CD4-positive, CD25-positive, alpha-beta regulatory T cell (primary cell): ENCODE measurements around the gene EMC10. TPM values are rescaled to one million over a fixed set of nuclear protein-coding genes. Genes with fewer than 3 reads are reported as not detected.

Experiments
- ATAC-seq, 2 donors: fragments of 150-1000 bp; cut with Tn5 transposase; one replicate each; pipeline ENCODE4 v1.10.0; 2021; ENCODE audit warnings: low read depth in 2 of 2, moderate number of reproducible peaks in 2 of 2, moderate library complexity in 1 of 2
- DNase-seq, 3 donors: peaks; one replicate each; pipeline versions ENCODE4 v3.0.0 to v3.0.0-alpha.2; 2012 to 2022; ENCODE audit warnings: mixed read lengths in 1 of 3
- H3K27ac ChIP-seq: one replicate; pipeline ENCODE4 v1.7.0; 2013; ENCODE audit warnings: mild to moderate bottlenecking, low read length; ENCODE audit not compliant: insufficient read depth, poor library complexity, severe bottlenecking
- H3K27me3 ChIP-seq: one replicate; pipeline ENCODE4 v1.7.0; 2013; ENCODE audit warnings: low read length; ENCODE audit not compliant: control insufficient read depth, insufficient read depth
- H3K36me3 ChIP-seq: one replicate; pipeline ENCODE4 v1.7.0; 2013; ENCODE audit warnings: mild to moderate bottlenecking, low read length, moderate library complexity; ENCODE audit not compliant: control insufficient read depth, insufficient read depth
- H3K4me1 ChIP-seq: 2 replicates; pipeline ENCODE4 v1.7.0; 2013; ENCODE audit warnings: mild to moderate bottlenecking, low read length; ENCODE audit not compliant: insufficient read depth, control insufficient read depth, poor library complexity, severe bottlenecking
- H3K4me3 ChIP-seq: one replicate; pipeline ENCODE4 v1.7.0; 2013; ENCODE audit warnings: low read depth, mild to moderate bottlenecking, low read length, moderate library complexity
- H3K9me3 ChIP-seq, 2 experiments: 1 replicate in 1 of 2; 2 replicates in 1 of 2; pipeline ENCODE4 v1.7.0; 2013; ENCODE audit warnings: low read length in 2 of 2, mild to moderate bottlenecking in 1 of 2, moderate library complexity in 1 of 2; ENCODE audit not compliant: control insufficient read depth in 2 of 2
- H3K27ac Mint-ChIP-seq, 3 donors: one replicate each; pipeline ENCODE4 v1.8.0; 2020 to 2022; ENCODE audit warnings: mild to moderate bottlenecking in 3 of 3, mixed read lengths in 3 of 3, moderate library complexity in 2 of 3
- H3K27me3 Mint-ChIP-seq: one replicate; pipeline ENCODE4 v1.8.0; 2022; ENCODE audit warnings: mild to moderate bottlenecking, mixed read lengths
- H3K36me3 Mint-ChIP-seq: one replicate; pipeline ENCODE4 v1.8.0; 2020; ENCODE audit warnings: mixed read lengths
- H3K4me1 Mint-ChIP-seq, 4 donors: one replicate each; pipeline ENCODE4 v1.8.0; 2020 to 2022; ENCODE audit warnings: mixed read lengths in 4 of 4, mild to moderate bottlenecking in 1 of 4
- H3K4me3 Mint-ChIP-seq, 4 donors: one replicate each; pipeline ENCODE4 v1.8.0; 2020 to 2022; ENCODE audit warnings: mild to moderate bottlenecking in 4 of 4, mixed read lengths in 4 of 4, moderate library complexity in 3 of 4
- H3K9me3 Mint-ChIP-seq, 7 donors: one replicate each; pipeline ENCODE4 v1.8.0; 2020 to 2022; ENCODE audit warnings: mixed read lengths in 7 of 7, mild to moderate bottlenecking in 3 of 7, moderate library complexity in 2 of 7
- polyA plus RNA-seq, 4 donors: library from polyadenylated mRNA; unstranded; fragments of 300-500 nt; fragmentation: Illumina TruSeq; gene quantifications; one replicate each; pipeline ENCODE4 v1.2.3, GENCODE V29; 2021
- total RNA-seq: library from RNA; stranded (reverse); gene quantifications from one replicate; pipeline ENCODE4 v1.2.3, GENCODE V29; 2022

The EMC10 gene
- total and polyA plus RNA-seq, 5 donors from 2014 or later: 8.0 to 83.7 (median 9.9) TPM

DNA sequence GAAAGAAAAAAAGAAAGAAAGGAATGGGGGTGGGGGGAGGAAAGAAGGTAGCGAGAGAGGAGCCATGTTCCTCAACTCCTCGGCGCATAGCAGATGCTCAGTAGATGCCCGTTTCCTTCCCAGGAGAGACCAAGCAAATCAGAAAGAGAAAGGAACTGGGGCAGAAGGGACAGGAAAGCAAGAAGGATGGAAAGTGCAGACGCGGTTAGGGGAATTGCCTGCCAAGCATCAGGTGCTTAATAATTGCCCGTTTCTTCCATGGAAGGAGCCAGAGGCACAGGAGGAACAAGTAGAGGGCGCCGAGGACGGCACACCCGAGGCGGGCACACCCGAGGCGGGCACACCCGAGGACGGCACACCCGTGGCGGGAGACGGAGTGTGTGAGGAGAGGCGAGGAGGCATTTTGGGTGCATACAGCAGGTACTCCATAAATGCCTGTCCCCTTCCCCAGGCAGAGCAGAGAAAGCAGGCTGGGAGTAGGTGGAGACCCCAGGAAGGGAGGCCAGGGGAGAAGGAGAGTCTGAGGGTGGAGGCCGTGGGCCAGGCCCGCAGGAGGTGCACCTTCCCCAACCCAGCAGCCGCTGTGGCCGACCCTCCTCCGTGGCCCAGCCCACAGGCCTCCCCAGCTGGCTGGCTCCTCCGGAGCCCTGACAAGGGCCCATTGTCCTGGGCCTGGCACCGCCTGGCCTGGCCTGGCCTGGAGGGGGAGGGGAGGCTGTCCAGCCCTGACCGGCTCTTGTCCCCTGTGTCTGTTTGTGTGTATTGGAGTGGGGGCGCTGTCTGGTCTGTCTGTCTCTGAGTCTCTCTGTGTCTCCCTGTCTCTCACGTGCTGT lies 20.1 kb downstream of the EMC10 start:
- ATAC-seq (no peak), DNase-seq (no peak)
- no peaks in the 10 kb centered on the region for H3K27me3 Mint-ChIP-seq
- Histone ChIP-seq H3K9me3 (no peaks in the 10 kb centered on the region), H3K4me1 (peaks cover 11% of the 10 kb centered on the region), H3K4me3 (no peak overlapping the region), H3K27me3 (no peaks in the 10 kb centered on the region), H3K27ac (no peak overlapping the region), H3K36me3 (no peaks in the 10 kb centered on the region)
- H3K36me3 Mint-ChIP-seq: peaks cover 5% of the 10 kb centered on the region
- peaks cover 0 to 2% (median 0%) of the 10 kb centered on the region in 7 donors for H3K9me3 Mint-ChIP-seq
- no peak overlapping the region for H3K27ac Mint-ChIP-seq
- peaks cover 0 to 13% (median 5%) of the 10 kb centered on the region in 4 donors for H3K4me1 Mint-ChIP-seq
- no peak overlapping the region for H3K4me3 Mint-ChIP-seq

DNA sequence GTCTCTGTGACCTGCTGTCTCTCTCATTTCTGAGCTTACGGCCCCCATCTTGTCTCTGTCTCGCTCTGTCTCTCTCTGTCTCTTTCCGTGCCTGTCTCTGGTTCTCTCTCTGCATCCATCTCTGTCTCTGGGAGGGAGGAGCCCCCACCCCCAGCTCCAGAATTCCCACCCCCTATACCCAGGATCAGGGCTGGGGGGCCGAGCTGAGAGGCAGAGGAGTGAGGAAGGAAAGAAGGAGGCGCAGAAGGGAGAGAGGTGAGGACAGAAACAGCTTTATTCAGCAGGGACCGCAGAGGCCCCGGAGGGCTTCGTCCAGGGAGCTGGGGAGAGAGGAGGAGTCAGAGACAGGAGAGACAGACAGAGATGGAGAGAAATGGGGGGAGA lies 20.7 kb downstream of the EMC10 start:
- Mint-ChIP-seq H3K27me3 (no peaks in the 10 kb centered on the region), H3K27ac (no peak overlapping the region), H3K9me3 (peaks cover 0 to 2% (median 0%) of the 10 kb centered on the region in 7 donors), H3K4me1 (peaks cover 0 to 7% (median 2%) of the 10 kb centered on the region in 4 donors), H3K4me3 (no peak overlapping the region), H3K36me3 (peaks cover 5% of the 10 kb centered on the region)
- no peaks in the 10 kb centered on the region for H3K36me3 ChIP-seq
- DNase-seq (no peak), ATAC-seq (no peak)
- H3K4me3 ChIP-seq: no peak overlapping the region
- H3K4me1 ChIP-seq: peaks cover 5% of the 10 kb centered on the region
- no peaks in the 10 kb centered on the region for H3K9me3 ChIP-seq
- H3K27ac ChIP-seq: no peak overlapping the region
- no peaks in the 10 kb centered on the region for H3K27me3 ChIP-seq

DNA sequence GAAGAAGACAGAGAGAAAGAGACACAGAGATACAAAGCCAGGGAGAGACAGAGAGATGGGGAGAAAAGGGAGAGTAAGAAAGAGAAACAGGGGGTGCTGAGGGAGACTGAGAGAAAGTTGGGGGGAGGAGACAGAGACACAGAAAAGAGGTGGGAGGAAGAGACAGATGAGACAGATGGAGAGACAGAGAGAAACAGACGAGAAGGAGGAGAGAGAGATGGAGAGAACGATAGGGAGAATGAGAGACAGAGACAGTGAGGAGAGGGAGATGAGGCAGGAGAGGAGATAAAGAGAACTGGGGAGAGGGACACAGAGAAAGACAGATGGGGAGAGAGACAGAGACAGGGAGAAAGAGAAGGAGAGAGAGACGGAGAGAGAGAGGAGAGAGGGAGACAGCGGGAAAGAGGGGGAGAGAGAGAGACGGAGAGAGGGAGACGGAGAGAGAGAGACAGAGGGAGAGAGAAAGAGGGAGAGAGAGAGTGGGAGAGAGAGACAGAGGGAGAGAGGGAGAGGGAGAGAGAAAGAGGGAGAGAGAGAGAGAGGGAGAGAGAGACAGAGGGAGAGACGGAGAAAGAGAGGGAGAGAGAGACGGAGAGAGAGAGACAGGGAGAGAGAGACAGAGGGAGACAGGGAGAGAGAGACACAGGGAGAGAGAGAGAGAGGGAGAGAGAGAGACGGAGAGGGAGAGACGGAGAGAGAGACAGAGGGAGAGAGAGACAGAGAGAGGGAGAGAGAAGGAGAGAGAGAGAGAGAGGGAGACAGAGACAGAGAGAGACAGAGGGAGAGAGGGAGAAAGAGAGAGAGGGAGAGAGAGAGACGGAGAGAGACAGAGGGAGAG lies 22.1 kb downstream of the EMC10 start:
- Mint-ChIP-seq H3K27me3 (no peaks in the 10 kb centered on the region), H3K27ac (no peak overlapping the region), H3K4me1 (peaks cover 0 to 2% (median under 1%) of the 10 kb centered on the region in 4 donors), H3K36me3 (peaks cover 5% of the 10 kb centered on the region), H3K4me3 (no peak overlapping the region), H3K9me3 (peaks cover 0 to 2% (median 0%) of the 10 kb centered on the region in 7 donors)
- Histone ChIP-seq H3K9me3 (no peaks in the 10 kb centered on the region), H3K36me3 (no peaks in the 10 kb centered on the region), H3K4me1 (no peaks in the 10 kb centered on the region), H3K27me3 (no peaks in the 10 kb centered on the region), H3K4me3 (no peak overlapping the region), H3K27ac (no peak overlapping the region)
- DNase-seq (no peak), ATAC-seq (no peak)

DNA sequence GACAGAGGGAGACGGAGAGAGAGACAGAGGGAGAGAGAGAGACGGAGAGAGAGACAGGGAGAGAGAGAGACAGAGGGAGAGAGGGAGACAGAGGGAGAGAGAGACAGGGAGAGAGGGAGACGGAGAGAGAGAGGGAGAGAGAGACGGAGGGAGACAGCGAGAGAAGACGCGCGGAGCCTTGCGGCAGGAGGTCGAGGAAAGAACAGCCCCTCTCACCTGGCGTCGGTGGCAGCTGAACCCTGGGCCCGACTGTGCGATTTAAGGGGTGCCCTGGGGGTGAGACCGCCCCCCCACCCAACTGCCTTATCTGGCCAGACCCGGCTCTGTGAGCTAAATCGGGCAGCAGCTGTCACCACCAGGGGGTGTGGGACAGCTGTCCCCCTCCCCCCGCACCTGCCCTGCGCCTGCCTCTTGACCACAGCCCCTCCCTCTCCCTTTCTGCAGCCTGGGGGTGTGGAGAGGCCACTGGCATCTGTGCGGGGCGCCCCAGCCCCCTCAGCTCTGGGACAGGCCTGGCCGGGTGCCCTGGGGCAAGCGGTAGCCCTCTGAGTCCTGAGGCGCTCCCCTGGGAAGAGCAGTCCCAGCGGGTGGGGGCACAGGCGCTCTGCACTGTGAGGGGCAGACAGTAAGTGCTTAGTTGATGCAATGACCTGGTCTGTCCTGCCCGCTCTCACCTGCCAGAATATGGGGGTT lies 23.9 kb downstream of the EMC10 start:
- Mint-ChIP-seq H3K27ac (no peak overlapping the region), H3K4me3 (no peak overlapping the region), H3K27me3 (no peaks in the 10 kb centered on the region), H3K9me3 (peaks cover 0 to 2% (median 0%) of the 10 kb centered on the region in 7 donors), H3K36me3 (peaks cover 2% of the 10 kb centered on the region), H3K4me1 (peaks cover 0 to 2% (median 0%) of the 10 kb centered on the region in 4 donors)
- H3K27ac ChIP-seq: no peak overlapping the region
- peak in 1 of 3 donors; percentile 34 for DNase-seq
- H3K9me3 ChIP-seq: no peaks in the 10 kb centered on the region
- no peak overlapping the region for H3K4me3 ChIP-seq
- H3K27me3 ChIP-seq: no peaks in the 10 kb centered on the region
- no peaks in the 10 kb centered on the region for H3K4me1 ChIP-seq
- H3K36me3 ChIP-seq: no peaks in the 10 kb centered on the region
- ATAC-seq: no peak

DNA sequence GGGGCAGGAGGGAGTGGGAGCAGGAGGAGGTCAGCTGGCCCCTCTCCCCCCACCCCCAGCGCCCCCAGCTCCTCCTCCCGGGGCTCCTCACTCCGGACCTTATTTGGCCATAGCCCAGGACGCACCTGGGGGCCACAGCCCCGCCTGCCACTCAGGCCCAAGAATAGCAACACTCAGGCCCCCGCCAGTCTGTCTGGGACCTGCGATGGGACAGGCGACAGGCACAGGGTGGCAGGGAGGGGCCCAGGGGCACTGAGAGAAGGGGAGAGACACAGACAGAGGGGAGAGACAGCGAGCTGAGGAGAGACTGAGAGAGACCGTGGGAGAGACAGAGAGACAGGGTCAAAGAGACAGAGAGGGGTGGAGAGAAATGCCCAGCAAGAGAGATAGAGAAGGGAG lies 24.4 kb downstream of the EMC10 start:
- Histone ChIP-seq H3K27ac (no peak overlapping the region), H3K27me3 (no peaks in the 10 kb centered on the region), H3K4me3 (no peak overlapping the region), H3K36me3 (no peaks in the 10 kb centered on the region), H3K9me3 (no peaks in the 10 kb centered on the region), H3K4me1 (no peaks in the 10 kb centered on the region)
- peaks cover 0 to 2% (median 0%) of the 10 kb centered on the region in 7 donors for H3K9me3 Mint-ChIP-seq
- no peak for DNase-seq
- H3K4me1 Mint-ChIP-seq: no peaks in the 10 kb centered on the region
- H3K4me3 Mint-ChIP-seq: no peak overlapping the region
- H3K36me3 Mint-ChIP-seq: peaks cover 3% of the 10 kb centered on the region
- ATAC-seq: peak in 1 of 2 donors; percentile 14
- H3K27ac Mint-ChIP-seq: no peak overlapping the region
- no peaks in the 10 kb centered on the region for H3K27me3 Mint-ChIP-seq

DNA sequence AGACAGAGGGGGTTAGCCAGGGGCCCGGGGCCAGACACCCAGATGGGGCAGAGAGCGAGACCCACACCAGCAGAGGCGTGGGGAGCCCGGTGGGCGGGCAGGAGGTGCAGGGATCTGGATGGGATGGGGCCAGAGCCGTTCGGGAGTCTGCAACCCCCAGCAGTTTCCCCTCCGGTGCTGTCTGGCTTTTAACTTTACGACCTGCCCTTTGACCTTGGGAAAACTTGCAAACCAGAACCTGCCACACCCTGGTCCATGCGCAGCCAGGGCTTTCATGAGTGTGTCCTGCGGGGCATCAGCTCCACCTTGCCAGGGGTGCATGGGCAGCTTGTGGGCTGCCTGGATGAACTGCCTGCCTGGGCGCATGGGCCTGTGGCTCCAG lies 24.9 kb downstream of the EMC10 start:
- ATAC-seq: peak in 1 of 2 donors; percentile 28
- Histone ChIP-seq H3K27ac (no peak overlapping the region), H3K9me3 (no peaks in the 10 kb centered on the region), H3K4me1 (no peaks in the 10 kb centered on the region), H3K36me3 (no peaks in the 10 kb centered on the region), H3K27me3 (no peaks in the 10 kb centered on the region), H3K4me3 (no peak overlapping the region)
- Mint-ChIP-seq H3K4me3 (no peak overlapping the region), H3K27me3 (no peaks in the 10 kb centered on the region), H3K4me1 (no peaks in the 10 kb centered on the region), H3K27ac (no peak overlapping the region), H3K36me3 (peaks cover 3% of the 10 kb centered on the region), H3K9me3 (peaks cover 0 to 1% (median 0%) of the 10 kb centered on the region in 7 donors)
- DNase-seq: no peak

DNA sequence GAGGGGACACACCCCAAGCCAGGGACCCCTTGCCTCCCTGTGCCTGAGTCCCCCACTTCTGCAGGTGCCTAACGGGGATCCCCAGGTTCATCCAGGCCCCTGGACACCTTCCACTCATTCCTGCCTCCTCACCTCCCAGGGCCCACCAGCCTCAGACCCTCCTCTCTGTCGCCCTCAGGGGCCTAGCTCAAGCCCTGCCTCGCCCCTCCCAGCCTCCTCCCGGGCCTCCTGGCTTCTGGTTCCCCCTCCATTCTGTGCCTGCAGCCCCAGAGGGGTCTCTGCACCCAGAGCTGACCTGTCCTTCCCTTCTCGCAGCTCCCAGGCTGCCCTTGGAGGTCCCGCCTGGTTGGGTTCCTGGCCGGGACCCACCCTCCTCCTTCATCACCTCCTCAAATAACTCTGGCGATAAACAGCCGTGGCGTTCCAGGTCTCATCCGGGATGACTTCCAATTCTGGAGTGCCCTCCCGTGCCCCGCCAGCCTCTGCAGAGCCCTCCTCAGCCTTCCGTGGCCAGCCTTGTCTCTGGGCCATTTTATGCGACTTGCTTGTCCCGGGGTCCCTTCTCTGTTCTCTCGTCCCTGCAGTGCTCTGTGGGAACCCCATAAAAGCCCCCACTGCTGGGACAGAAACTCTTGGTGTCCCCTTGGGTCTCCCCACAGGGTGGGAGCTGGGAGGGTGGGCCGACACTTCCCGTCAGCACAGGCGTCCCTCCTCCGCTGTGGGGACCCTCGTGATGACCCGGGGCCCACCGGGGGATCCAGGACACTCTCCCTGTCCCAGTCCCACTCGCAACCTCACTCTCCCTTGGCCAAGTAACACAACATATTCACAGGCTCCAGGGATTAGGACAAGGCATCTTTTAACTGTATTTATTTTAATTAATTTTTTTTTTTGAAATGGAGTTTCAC lies 25.5 kb downstream of the EMC10 start:
- H3K36me3 Mint-ChIP-seq: peaks cover 3% of the 10 kb centered on the region
- Histone ChIP-seq H3K27me3 (no peaks in the 10 kb centered on the region), H3K27ac (no peak overlapping the region), H3K4me3 (no peak overlapping the region), H3K4me1 (no peaks in the 10 kb centered on the region), H3K36me3 (no peaks in the 10 kb centered on the region), H3K9me3 (no peaks in the 10 kb centered on the region)
- no peaks in the 10 kb centered on the region for H3K4me1 Mint-ChIP-seq
- DNase-seq (no peak), ATAC-seq (no peak)
- H3K27ac Mint-ChIP-seq: peak overlapping the region in 1 of 3 donors; percentile 89
- H3K4me3 Mint-ChIP-seq: peak overlapping the region in 1 of 4 donors; percentile 41
- no peaks in the 10 kb centered on the region for H3K27me3 Mint-ChIP-seq
- no peaks in the 10 kb centered on the region for H3K9me3 Mint-ChIP-seq
